D721Med (cell line): Measurements from ENCODE around the gene SLC12A7.
A peak's percentile ranks its signal among the peaks of the same experiment; 100 is the strongest.

Experiments used
- DNase-seq: peaks from one replicate; pipeline ENCODE4 v3.0.0; 2011; ENCODE audit warnings: low spot score; ENCODE audit not compliant: insufficient read length
- FAIRE-seq: peaks from 2 replicates; lab custom pipeline; 2011; peaks lifted over from hg19 to GRCh38; lab: Jason Lieb, UNC
- CTCF ChIP-seq: IDR thresholded peaks from 2 replicates; pipeline ENCODE4 v1.5.1; 2012; ENCODE audit warnings: mild to moderate bottlenecking, control low read depth; ENCODE audit not compliant: insufficient read depth; ENCODE audit errors: missing control alignments

The SLC12A7 gene

GRCh38 chr5:1067141-1068121 lies 44.4 kb downstream of the SLC12A7 start:
- DNase-seq: peak; percentile 15
- FAIRE-seq: no peak
- no peak for TF ChIP-seq CTCF

- DNase-seq (peak; percentile 16), FAIRE-seq (no peak)
- no peak for TF ChIP-seq CTCF
These were observed 45.2 kb downstream of the SLC12A7 start for GRCh38 chr5:1066676-1067075.

GRCh38 chr5:1065891-1066650 lies 45.8 kb downstream of the SLC12A7 start:
- peak; percentile 11 for DNase-seq
- FAIRE-seq: no peak
- TF ChIP-seq CTCF: no peak

- peak; percentile 14 for DNase-seq
- no peak for FAIRE-seq
- no peak for TF ChIP-seq CTCF
These were observed 46.6 kb downstream of the SLC12A7 start for GRCh38 chr5:1065143-1065750.

- TF ChIP-seq CTCF: no peak
- FAIRE-seq: no peak
These were observed 47.3 kb downstream of the SLC12A7 start for GRCh38 chr5:1064383-1065142.

GRCh38 chr5:1063661-1064382 lies 48.0 kb downstream of the SLC12A7 start:
- no peak for TF ChIP-seq CTCF
- DNase-seq: no peak
- no peak for FAIRE-seq

More at GRCh38 chr5:1064383-1065142, 47.3 kb downstream of the SLC12A7 start:
- peak; percentile 12 for DNase-seq
